SK-N-MC (cell line): ENCODE data around the gene CRYGN.

Source experiments
- EZH2 ChIP-seq: fragments of 200-600 bp; sonication (generic); IDR thresholded peaks from one replicate; pipeline ENCODE4 v1.6.1; 2017; ENCODE audit warnings: antibody characterized with exemption
- FOXP2 ChIP-seq: optimal IDR thresholded peaks from 2 replicates; pipeline ENCODE3; 2011; ENCODE audit warnings: mild to moderate bottlenecking, moderate library complexity; ENCODE audit not compliant: insufficient read depth; ENCODE audit errors: extremely low read length, control extremely low read depth
- POLR2AphosphoS5 ChIP-seq: IDR thresholded peaks from 2 replicates; pipeline ENCODE4 v1.6.1; 2012; ENCODE audit warnings: mild to moderate bottlenecking, low read depth, low read length, borderline replicate concordance

- TF ChIP-seq EZH2 (no peak), POLR2AphosphoS5 (no peak), FOXP2 (no peak)
Observed at GRCh38 chr7:151448261-151449252, 8.6 kb upstream of the CRYGN start.
